EH (cell line): ENCODE data around the gene TANGO6.
A peak's percentile ranks its signal among the peaks of the same experiment; 100 is the strongest.
"Not testable (repeated sequence)": the region's sequence is repeated elsewhere in the genome, so short reads cannot be mapped to it uniquely, and the experiment has no call there.

Experiments used
- DNase-seq: peaks from one replicate; pipeline ENCODE4 v3.0.0-alpha.2; 2015; ENCODE audit warnings: low read depth

The TANGO6 gene

GRCh38 chr16:69012906-69013305, 169.6 kb downstream of the TANGO6 start:
- no peak for DNase-seq

- DNase-seq, result peak; percentile 58
Measured at GRCh38 chr16:69013991-69014390, 170.7 kb downstream of the TANGO6 start.

- no peak for DNase-seq
Measured at GRCh38 chr16:69014811-69015210, 171.5 kb downstream of the TANGO6 start.

- DNase-seq, result peak; percentile 82
Measured at GRCh38 chr16:69017036-69017783, 173.9 kb downstream of the TANGO6 start.

- DNase-seq, result no peak
Measured at GRCh38 chr16:69019811-69020210, 176.5 kb downstream of the TANGO6 start.

- DNase-seq, result no peak
Measured at GRCh38 chr16:69029121-69029520, 185.8 kb downstream of the TANGO6 start.

GRCh38 chr16:69031877-69032301, 188.6 kb downstream of the TANGO6 start:
- no peak for DNase-seq

- no peak for DNase-seq
Measured at GRCh38 chr16:69033151-69033949, 190.0 kb downstream of the TANGO6 start.

- DNase-seq, result no peak
Measured at GRCh38 chr16:69035375-69035774, 192.0 kb downstream of the TANGO6 start.

- no peak for DNase-seq
Measured at GRCh38 chr16:69036399-69037091, 193.2 kb downstream of the TANGO6 start.

GRCh38 chr16:69037373-69038160, 194.2 kb downstream of the TANGO6 start:
- no peak for DNase-seq

- peak; percentile 32 for DNase-seq
Measured at GRCh38 chr16:69039333-69039941, 196.1 kb downstream of the TANGO6 start.

- DNase-seq, result no peak
Measured at GRCh38 chr16:69040144-69040909, 197.0 kb downstream of the TANGO6 start.

- DNase-seq, result no peak
Measured at GRCh38 chr16:69048328-69049120, 205.2 kb downstream of the TANGO6 start.

GRCh38 chr16:69049146-69049545, 205.8 kb downstream of the TANGO6 start:
- peak; percentile 79 for DNase-seq

GRCh38 chr16:69049603-69050375, 206.5 kb downstream of the TANGO6 start:
- no peak for DNase-seq

- not testable (repeated sequence) for DNase-seq
Measured at GRCh38 chr16:69051517-69051830, 208.1 kb downstream of the TANGO6 start.

GRCh38 chr16:69055008-69055407, 211.7 kb downstream of the TANGO6 start:
- peak; percentile 22 for DNase-seq

- DNase-seq, result no peak
Measured at GRCh38 chr16:69055980-69056379, 212.6 kb downstream of the TANGO6 start.
